Measurements from ENCODE around the gene HSPG2.
"Not testable (repeated sequence)": the region's sequence is repeated elsewhere in the genome, so short reads cannot be mapped to it uniquely, and the experiment has no call there.

HSPG2 gene

GRCh38 chr1:21931171-21932093, 5.7 kb downstream of the HSPG2 start:
- no peak for DNase-seq

- DNase-seq, result no peak
Measured at GRCh38 chr1:21930629-21931170, 6.4 kb downstream of the HSPG2 start.

- no peak for DNase-seq
Measured at GRCh38 chr1:21930080-21930571, 7.0 kb downstream of the HSPG2 start.

DNA sequence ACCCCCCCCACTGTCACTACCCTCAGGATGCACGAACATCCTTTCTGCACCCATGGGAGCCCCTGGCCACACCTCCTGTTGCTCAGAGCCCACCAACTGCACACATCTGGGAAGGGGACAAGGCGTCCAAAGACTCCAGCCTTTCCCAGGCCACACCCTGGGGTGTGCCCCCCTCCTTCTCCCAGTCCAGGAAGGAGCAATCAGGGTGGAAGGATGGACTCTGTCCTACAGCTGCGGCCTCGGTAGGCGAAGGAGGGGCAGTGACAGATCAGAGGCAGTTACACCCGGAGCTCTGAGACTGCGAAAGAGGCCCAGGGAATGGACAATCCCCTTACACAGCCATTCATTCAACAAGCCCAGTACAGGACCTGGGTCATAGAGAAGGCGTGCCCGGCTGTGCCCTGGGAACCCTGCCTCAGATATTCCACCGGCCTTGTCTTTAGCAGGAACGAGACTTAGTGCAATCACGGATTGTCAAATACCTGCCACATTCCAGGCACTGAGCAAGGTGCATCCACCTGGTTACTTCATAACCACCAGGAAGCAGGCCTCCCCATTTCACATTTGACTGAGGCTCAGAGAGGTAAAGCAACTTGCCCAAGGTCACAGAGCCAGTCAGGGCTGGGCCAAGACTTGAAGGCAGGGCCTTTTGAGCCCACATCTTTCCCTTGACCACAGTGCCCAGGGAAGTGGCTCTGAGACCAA, 9.4 kb downstream of the HSPG2 start:
- no peak for DNase-seq

DNA sequence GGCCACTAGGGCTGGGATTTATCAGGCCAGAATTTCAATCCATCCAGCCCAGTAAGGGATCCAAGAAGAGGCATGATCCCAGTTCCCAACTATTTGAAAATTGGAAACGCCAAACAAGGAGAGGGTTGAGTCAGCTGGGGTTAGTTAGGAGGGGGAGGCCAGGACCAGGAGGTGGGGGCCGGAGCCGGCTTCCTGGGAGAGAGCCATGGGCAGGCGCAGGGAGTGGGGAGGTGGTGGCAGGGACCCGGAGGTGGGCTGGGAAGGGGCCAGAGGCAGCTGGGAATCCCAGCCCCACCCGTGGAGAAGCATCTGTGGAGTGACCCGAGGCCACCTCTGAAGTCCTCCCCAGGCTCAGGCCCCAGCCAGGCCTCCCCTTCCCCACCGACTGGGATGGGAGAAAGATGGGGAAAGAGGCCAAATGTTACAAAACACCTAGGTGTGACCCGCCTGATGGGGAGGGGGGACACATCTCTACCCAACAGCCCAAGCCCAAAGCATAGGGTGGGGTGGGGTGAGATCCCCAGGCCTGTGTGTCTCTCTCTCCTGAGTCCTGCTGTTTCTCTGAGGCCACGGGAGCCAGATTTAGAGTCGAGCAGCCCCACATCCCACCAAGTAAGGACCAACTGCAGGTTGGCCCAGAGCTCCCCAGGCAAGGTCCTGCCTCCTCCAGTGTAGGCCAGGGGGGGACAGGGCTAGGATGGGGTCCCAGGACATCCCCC, 10.1 kb downstream of the HSPG2 start:
- no peak for DNase-seq

- no peak for DNase-seq
Measured at GRCh38 chr1:21926065-21926464, 11.0 kb downstream of the HSPG2 start.

- no peak for DNase-seq
Measured at GRCh38 chr1:21925334-21925940, 11.7 kb downstream of the HSPG2 start.

- DNase-seq, result no peak
Measured at GRCh38 chr1:21924503-21925005, 12.6 kb downstream of the HSPG2 start.

DNA sequence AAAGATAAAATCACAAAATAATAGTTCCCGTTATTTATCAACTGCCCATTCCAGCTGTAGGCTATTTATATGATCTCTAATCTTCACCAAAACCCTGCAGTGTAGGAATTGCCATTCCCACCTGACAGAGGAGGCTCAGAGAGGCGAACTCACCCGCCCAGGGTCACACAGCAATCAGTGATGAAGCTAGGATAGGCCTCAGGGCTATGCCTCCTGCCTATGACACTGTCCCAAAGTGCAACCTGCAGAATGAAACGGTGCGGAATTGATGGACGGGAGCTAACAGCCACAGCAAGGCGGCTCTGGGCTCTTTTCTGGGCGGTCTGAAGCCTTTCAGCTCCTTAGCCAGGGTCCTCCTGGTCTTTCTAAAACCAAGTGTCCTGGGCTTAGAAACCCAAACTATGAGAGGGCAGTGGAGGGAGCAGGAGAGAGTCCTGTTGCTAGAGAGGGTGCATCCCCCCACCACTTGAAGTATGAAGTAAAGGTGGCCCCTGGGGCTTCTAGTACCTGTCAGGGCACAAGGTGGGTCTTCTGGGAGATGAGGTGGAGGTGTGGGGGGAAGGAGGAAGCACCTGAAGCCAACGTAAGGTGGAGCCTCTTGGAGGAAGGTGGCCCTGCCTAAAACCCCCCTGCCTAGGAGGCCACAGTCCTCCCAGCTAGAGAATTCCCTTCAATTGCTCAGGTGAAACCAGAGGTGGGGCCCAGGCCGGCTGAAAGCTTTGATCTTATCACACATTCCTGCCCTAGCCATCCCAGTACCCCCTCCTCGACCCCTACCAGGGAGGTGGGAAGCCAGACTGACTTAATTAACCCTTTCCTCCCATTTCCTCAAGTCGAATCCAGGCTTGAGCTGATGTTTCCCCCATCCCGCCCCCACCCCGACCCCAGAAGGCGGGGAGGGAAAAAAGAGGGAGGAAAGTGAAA, 14.8 kb downstream of the HSPG2 start:
- no peak for DNase-seq

- no peak for DNase-seq
Measured at GRCh38 chr1:21921100-21921875, 15.8 kb downstream of the HSPG2 start.

DNA sequence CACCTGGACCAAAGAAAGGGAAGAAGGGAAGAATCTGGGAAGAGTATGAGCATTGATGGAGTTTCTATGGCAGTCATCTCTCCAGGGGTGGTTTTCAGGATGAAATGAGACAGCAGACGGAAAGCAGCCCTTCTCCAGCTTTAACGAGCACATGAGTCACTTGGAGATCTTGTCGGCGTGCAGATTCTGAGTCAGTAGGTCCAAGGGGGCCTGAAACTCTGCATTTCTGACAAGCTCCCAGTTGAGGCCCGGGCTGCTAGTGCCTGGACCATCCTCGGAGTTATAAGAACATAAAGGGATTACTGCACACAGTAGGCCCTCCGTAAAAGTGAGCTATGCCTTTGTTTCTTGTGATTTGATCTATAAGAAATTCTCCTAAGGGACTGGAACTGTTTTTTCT, 17.6 kb downstream of the HSPG2 start:
- no peak for DNase-seq

DNA sequence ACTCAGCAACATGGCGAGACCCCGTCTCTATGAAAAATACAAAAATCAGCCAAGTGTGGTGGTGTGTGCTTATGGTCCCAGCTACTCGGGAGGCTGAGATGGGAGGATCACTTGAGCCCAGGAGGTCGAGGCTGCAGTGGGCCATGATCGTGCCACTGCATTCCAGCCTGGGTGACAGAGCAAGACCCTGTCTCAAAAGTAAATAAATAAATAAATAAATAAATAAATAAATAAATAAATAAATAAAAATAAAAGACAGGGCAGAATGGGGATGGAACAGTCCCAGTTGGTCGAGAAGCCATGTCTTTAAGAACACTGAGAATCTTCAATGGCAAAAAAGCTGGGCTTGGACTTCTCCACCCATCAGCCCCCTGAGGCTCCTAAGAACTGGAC, 19.9 kb downstream of the HSPG2 start:
- DNase-seq, result not testable (repeated sequence)

GRCh38 chr1:21916447-21917238, 20.5 kb downstream of the HSPG2 start:
- DNase-seq, result no peak

- no peak for DNase-seq
Measured at GRCh38 chr1:21914880-21915640, 22.1 kb downstream of the HSPG2 start.

GRCh38 chr1:21914450-21914849, 22.7 kb downstream of the HSPG2 start:
- DNase-seq, result no peak

GRCh38 chr1:21913763-21914162, 23.3 kb downstream of the HSPG2 start:
- DNase-seq, result no peak

DNA sequence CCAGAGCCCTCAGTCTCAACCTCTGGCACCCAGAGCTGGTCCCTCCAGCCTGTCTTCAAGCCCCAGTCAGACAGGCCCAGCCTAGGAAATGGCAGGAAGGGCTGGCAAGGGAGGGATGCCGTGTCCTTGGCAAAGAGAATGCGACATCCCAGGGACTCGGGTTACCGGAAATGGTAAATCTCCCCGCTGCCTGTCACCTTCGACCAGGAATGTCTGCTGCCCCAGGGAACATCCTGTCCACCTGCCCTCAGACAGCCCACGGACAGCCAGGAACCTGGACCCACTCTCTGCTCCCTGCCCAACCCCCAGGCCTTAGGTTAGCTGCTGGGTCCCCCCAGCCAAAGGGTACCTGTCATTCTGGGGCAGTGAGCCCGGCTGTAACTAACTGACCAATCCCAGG, 23.9 kb downstream of the HSPG2 start:
- DNase-seq, result no peak

DNA sequence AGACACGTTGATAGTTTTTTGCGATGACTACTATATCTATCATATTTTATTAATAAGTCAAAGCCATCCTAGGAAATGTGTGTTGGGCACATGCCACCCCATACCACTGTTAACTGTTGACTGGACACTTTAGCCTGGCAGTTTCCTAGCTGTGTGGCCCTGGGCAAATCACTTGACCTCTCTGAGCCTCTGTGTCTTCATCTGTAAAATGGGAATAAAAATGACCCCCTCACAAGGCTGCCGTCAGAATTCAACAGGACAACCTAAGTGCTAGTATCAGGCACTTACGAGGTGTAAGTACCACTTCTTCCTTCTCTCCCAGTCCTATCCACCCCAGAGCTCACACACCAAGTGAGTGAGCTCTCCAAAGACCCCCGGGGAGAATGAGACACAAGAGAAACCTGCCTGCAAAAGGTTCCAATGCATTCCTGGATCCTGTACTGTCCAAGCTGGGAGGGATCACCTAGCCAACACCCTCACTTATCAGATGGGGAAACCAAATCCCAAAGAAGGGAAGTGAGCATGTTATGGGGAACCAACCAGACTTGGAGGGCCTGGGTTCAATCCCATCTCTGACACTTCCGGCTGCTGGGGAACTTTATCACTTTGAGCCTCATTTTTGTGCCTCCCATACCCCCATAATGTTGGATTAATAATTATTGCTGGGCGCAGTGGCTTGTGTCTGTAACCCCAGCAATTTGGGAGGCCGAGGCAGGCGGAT, 24.9 kb downstream of the HSPG2 start:
- DNase-seq, result no peak
